Glomerular endothelial cell (primary cell): ENCODE measurements around the gene LRP3. TPM values are rescaled to one million over a fixed set of nuclear protein-coding genes. Genes with fewer than 3 reads are reported as not detected.
"Not testable (repeated sequence)": the region's sequence is repeated elsewhere in the genome, so short reads cannot be mapped to it uniquely, and the experiment has no call there.

Source experiments
- DNase-seq: peaks from one replicate; pipeline ENCODE4 v3.0.0-alpha.2; 2011; ENCODE audit warnings: low read depth, low spot score; ENCODE audit errors: extremely low read depth
- total RNA-seq: library from RNA; depleted of rRNA; stranded (reverse); fragments of >200 nt; gene quantifications from 2 replicates; pipeline ENCODE4 v1.2.3, GENCODE V29; 2015

The LRP3 gene
- total RNA-seq, 1 donor from 2014 or later: 30.0 TPM

DNA sequence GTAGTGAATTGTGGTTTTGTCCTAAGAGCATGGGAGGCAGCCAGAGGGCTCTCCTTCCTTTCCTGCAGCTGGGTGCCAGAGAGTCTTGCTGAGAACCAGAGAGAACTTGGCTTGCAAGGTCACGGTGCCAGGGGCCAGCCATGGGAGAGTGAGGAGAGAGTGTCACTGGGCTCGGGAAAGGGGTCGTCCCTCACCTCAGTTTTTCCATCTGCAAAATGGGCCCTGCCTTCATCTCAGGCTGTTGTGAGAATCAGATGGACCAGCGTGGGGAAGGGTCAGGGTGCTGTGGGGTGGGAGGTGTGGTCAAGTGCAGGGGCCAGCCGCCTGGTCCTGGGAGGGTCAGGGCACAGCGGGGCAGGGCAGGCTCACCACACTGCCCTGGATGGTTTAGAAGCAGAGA is 7.3 kb downstream of the LRP3 start:
- no peak for DNase-seq

- DNase-seq: no peak
Observed at GRCh38 chr19:33201886-33202545, 7.9 kb downstream of the LRP3 start.

DNA sequence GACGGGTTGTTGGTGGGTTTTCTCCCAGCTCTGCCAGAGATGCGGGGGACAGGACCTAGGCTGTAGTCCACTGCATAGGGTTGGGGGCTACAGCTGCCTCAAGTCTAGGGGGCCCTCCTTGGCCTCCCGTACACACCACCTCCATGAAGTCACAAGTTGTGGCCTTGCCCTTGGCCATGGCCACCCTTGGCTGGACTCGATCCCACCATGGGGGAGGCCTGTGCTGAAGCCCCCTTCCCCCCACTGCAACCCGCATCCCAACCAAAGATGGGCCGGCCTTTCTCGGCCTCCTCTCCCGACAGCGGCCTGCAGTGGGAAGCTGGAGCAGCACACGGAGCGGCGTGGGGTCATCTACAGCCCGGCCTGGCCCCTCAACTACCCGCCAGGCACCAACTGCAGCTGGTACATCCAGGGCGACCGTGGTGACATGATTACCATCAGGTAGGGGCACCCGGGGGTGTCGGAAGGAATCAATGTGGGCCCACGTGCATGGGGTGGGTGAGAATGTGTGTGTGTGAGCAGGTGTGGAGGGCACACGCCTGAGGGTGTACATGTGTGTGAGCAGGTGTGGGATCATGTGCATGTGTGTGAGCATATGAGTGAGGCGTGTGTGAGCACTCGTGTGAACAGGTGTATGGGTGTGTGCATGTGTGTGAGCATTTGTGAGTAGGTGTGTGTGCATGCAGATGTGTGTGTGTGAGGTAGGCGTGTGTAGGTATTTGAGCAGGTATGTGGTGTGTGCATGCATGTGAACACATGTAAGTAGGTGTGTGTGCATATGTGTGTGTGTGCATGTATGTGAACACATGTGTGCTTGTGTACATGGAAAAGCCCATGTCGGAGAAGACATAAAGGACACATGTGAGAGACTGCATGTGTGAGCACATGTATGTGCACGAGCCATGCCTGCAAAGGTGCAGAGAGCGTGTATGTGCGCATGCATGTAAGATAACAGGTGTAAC is 8.7 kb downstream of the LRP3 start:
- no peak for DNase-seq

- no peak for DNase-seq
Observed at GRCh38 chr19:33203529-33203928, 9.4 kb downstream of the LRP3 start.

DNA sequence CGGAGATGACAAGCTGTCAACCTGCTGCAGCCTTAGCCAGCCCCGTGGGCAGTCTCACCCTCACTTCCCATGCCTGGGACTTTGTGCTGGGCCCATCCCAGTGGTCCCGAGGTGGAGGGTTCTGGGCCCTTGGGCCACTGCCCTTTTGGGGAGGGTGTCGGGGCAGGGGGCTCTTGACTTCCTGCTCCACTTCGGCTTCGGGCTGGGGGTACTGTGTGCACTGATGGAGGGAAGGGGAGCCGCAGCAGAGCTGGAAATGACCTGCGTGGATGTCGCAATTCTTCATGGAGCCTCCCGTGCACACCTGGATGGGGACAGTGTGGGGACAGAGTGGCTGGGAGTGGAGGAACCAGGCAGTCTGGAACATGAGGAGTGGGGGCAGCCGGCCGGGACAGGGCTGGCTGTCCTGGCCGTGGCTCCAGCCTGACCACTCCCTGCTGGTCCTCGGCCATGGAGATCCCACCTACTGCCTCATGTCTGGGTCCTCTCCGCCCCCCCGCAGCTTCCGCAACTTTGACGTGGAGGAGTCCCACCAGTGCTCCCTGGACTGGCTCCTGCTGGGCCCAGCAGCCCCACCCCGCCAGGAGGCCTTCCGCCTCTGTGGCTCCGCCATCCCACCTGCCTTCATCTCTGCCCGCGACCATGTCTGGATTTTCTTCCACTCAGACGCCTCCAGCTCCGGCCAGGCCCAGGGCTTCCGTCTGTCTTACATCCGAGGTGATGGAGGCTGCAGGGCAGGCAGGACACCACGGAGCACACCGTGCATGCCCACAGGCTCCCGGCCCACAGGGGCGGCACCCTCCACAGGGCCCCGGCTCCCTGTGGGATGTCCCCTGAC is 10.2 kb downstream of the LRP3 start:
- DNase-seq: no peak

DNA sequence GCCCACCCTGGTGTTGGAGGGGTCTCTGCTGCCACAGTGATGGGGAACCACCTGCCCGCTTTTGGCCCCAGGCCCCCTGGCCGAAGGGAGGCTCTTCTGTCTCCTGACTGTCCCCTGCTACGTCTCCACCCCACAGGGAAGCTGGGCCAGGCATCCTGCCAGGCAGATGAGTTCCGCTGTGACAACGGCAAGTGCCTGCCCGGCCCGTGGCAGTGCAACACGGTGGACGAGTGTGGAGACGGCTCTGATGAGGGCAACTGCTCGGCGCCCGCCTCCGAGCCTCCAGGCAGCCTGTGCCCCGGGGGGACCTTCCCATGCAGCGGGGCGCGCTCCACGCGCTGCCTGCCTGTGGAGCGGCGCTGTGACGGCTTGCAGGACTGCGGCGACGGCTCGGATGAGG is 11.0 kb downstream of the LRP3 start:
- no peak for DNase-seq

DNA sequence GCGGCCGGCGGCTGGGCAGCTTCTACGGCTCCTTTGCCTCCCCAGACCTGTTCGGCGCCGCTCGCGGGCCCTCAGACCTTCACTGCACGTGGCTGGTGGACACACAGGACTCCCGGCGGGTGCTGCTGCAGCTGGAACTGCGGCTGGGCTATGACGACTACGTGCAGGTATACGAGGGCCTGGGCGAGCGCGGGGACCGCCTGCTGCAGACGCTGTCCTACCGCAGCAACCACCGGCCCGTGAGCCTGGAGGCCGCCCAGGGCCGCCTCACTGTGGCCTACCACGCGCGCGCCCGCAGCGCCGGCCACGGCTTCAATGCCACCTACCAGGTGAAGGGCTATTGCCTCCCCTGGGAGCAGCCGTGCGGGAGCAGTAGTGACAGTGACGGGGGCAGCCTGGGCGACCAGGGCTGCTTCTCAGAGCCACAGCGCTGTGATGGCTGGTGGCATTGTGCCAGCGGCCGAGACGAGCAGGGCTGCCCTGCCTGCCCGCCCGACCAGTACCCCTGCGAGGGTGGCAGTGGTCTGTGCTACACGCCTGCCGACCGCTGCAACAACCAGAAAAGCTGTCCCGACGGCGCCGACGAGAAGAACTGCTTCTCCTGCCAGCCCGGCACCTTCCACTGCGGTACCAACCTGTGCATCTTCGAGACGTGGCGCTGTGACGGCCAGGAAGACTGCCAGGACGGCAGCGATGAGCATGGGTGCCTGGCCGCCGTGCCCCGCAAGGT is 11.6 kb downstream of the LRP3 start:
- DNase-seq: no peak

DNA sequence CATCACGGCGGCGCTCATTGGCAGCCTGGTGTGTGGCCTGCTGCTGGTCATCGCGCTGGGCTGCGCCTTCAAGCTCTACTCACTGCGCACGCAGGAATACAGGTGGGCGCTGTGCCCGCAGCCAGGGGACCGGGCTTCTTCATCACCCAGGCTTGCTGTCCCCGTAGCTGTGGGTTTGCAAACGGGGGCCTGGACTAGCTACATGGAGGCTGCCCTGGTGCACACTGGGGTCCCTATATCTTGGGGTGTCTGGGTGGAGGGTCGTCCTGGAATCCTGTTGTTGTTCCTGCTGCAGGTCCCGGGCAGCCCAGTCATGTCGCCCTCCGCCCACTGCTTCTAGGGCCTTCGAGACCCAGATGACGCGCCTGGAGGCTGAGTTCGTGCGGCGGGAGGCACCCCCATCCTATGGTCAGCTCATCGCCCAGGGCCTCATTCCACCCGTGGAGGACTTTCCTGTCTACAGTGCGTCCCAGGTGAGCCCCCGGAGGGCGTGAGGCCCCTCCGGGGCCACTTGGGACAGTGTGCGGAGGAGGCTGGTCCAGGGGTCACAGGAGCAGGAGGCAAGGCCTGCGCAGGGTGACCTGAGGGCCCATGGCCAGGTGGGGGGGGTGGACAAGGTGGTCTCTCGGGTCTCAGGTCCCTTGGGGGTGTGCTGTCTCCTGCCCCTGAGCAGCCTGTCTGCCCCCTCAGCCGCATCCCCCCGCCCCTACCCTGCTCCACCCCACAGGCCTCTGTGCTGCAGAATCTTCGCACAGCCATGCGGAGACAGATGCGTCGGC is 12.3 kb downstream of the LRP3 start:
- DNase-seq: no peak

DNA sequence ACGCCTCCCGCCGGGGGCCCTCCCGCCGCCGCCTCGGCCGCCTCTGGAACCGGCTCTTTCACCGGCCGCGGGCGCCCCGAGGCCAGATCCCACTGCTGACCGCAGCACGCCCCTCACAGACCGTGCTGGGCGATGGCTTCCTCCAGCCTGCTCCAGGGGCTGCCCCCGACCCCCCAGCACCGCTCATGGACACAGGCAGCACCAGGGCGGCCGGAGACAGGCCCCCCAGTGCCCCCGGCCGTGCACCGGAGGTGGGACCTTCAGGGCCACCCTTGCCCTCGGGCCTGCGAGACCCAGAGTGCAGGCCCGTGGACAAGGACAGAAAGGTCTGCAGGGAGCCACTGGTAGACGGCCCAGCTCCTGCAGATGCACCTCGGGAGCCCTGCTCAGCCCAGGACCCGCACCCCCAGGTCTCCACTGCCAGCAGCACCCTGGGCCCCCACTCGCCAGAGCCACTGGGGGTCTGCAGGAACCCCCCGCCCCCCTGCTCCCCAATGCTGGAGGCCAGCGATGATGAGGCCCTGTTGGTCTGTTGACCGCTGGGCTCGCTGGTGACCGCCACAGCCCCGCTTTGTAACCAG is 13.0 kb downstream of the LRP3 start:
- no peak for DNase-seq

- no peak for DNase-seq
Observed at GRCh38 chr19:33207903-33208302, 13.8 kb downstream of the LRP3 start.

- no peak for DNase-seq
Observed at GRCh38 chr19:33208371-33208895, 14.3 kb downstream of the LRP3 start.

GRCh38 chr19:33208904-33209849 is 15.0 kb downstream of the LRP3 start:
- no peak for DNase-seq

- DNase-seq: not testable (repeated sequence)
Observed at GRCh38 chr19:33209850-33210230, 15.7 kb downstream of the LRP3 start.

DNA sequence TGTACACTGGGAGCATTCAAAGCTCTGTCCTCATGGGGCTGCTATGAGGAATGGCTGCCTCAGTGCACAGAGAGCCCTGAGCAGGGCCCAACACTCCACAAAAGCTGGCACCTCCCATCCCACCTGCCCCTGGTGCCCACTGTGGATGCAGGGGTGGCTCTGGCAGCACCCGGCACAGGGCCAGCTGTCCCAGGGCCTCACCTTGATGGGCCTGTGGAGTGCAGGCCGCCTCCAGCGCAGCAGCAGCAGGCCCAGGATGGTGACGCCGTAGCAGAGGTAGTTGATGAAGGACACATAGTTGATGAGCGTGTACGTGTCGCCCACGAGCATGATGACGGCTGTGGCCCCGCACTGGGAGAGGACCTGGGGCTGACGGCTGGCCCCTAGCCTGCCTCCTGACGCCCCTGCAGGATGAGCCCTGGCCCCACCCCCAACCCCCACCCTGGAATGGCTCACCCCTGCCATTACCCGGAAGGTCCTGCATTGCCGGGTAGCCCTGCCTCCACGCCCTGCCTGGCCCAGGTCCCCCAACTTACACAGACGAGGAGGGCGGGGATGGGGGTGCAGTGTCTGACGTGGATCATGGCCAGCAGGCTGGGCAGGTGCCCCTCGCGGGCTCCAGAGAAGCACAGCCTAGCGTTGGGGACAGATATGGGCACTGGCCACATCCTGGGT is 16.3 kb downstream of the LRP3 start:
- DNase-seq: no peak

DNA sequence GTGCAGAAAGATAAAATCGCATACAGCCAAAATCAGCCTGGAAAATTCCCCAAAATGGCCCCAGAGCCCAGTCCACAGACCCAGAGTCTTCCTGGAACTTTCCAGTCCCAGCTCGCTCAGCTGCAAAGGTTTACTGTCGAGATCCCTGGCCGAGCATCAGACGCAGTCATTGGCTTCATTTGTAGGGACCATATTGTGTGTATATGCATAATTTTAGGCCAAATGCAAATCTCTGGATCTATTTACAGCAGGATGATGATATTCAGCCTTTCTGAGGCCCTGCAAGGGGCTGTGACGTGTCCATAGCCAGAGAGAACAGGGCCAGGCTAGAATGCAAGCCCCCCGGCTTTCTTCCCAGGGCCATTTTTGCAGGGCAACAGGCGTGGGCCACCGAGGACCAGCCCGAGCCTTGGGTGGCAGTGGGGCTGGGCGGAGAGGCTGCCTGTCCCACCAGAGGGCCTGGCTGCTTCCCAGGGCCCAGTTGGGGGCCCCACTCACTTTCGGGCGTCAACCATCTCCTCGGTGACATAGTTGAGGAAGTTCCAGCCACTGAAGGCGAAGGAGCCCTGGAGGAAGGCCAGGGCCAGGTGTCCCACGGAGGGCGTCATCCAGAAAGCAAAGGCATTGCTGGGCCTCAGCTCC is 17.8 kb downstream of the LRP3 start:
- DNase-seq: no peak

DNA sequence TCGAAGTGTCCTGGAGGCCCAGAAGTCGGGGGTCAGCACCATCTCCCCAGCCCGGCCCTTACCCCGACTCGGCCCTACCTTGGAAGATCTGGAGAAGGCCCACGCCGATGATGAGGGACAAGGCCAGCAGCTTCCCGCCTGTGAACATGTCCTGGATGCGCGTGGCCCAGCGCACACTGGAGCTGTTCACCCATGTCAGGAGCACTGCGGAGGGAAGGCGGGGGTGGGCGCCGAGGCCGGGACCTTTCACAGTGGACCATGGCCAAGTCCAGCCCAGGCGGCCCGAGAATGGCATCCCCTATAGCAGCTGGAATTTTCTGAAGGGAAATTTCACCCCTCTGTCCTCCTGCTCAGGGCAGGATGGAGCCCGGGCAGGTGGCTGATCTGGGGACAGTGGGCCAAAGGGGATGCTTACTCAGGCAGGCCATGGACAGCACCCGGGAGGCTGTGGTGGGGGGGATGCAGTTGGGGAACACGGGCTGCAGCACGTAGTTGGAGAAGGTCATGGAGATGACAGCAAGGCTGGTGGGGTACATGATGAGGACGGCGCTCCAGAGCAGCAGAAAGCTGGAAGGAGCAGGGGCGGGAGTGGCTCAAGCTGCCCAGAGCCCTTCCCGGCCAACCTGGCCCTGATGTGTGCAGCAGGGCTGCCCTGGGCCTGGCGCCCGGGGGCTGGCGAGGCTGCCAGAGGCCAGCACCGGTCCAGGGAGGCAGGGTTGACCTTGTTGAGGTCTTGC is 18.5 kb downstream of the LRP3 start:
- DNase-seq: no peak
